Measurements from ENCODE around the gene REG1B.

DNA sequence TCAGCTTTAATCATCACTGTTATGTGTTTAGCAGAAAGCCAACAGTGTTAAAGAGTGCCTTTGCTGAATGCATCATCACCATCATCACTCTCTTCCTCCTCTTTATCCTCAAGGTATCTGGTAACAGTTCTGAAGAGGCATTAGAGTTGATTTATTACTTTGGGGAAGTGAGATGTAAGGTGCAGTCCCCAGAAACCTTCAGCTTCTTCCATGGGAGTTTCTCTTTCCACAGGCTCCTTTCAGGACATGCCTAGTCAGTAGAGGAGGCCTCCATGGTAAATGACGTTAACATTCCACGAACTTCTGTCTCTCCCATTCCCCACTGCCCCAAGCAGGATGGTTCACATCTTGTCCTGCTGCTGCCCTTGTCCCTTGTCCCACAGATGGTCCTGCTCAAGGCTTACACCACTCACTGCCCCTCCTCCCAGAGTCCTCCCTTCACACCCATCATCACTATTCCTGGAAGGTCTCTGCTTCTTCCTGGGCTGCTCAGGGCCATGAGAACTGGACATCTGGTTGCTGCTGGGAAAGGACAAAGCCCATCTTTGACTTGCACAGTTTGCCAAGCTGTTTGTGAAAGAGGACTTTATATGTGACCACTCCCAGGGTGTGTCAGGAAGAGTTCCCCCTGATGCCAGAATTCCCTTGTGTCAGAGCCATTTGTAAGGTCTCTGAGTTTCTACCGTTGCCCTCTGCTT lies 27.2 kb upstream of the REG1B start:
- TF ChIP-seq, protein P1, sequence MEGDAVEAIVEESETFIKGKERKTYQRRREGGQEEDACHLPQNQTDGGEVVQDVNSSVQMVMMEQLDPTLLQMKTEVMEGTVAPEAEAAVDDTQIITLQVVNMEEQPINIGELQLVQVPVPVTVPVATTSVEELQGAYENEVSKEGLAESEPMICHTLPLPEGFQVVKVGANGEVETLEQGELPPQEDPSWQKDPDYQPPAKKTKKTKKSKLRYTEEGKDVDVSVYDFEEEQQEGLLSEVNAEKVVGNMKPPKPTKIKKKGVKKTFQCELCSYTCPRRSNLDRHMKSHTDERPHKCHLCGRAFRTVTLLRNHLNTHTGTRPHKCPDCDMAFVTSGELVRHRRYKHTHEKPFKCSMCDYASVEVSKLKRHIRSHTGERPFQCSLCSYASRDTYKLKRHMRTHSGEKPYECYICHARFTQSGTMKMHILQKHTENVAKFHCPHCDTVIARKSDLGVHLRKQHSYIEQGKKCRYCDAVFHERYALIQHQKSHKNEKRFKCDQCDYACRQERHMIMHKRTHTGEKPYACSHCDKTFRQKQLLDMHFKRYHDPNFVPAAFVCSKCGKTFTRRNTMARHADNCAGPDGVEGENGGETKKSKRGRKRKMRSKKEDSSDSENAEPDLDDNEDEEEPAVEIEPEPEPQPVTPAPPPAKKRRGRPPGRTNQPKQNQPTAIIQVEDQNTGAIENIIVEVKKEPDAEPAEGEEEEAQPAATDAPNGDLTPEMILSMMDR (IDR thresholded peaks at IDR 0.05; ENCODE audit: insufficient read depth, low read depth, low read length), result no peak
- TF ChIP-seq EZH2 (IDR thresholded peaks at IDR 0.05; ENCODE audit: insufficient read depth, low read length), result no peak

Data from astrocyte (in vitro differentiated cells and primary cell).